ENCODE data around the gene UGT3A2. TPM values are rescaled to one million over a fixed set of nuclear protein-coding genes. Genes with fewer than 3 reads are reported as not detected.

Gene UGT3A2
- total RNA-seq, 1 experiment from 2014 or later = 13.7 TPM

- Histone ChIP-seq H3K79me1 (ENCODE audit: insufficient read depth, low read depth, low read length, poor library complexity, severe bottlenecking) (no peaks in the 10 kb centered on the region), H3K27ac (ENCODE audit: insufficient read length, low read depth, low read length) (no peak overlapping the region), H3K14ac (ENCODE audit: insufficient read depth, low read length) (no peak overlapping the region), H2AFZ (ENCODE audit: low read length) (no peak overlapping the region), H3K9ac (ENCODE audit: extremely low read depth, insufficient read length, low read length) (no peak overlapping the region), H3K79me2 (ENCODE audit: insufficient read depth, low read length) (no peaks in the 10 kb centered on the region), H4K5ac (ENCODE audit: insufficient read length, low read depth, low read length) (no peak overlapping the region), H4K91ac (ENCODE audit: insufficient read length, low read depth, low read length) (no peak overlapping the region), H2BK15ac (ENCODE audit: low read depth, low read length) (no peak overlapping the region), H3K9me3 (ENCODE audit: control insufficient read depth, low read depth, low read length) (no peaks in the 10 kb centered on the region), H4K8ac (replicated peaks; ENCODE audit: insufficient read length, low read depth, low read length) (no peak overlapping the region), H3K27me3 (ENCODE audit: insufficient read depth, low read length) (no peaks in the 10 kb centered on the region), H3K4me2 (ENCODE audit: insufficient read depth, insufficient read length, low read length) (no peak overlapping the region), H2BK5ac (ENCODE audit: insufficient read length, low read length) (no peak overlapping the region), H3K18ac (ENCODE audit: insufficient read length, low read depth, low read length) (no peak overlapping the region), H2AK5ac (ENCODE audit: insufficient read length, low read length) (no peak overlapping the region), H3K23ac (ENCODE audit: insufficient read length, low read depth, low read length) (no peak overlapping the region), H2BK120ac (ENCODE audit: low read depth, low read length, poor library complexity, severe bottlenecking) (no peak overlapping the region), H4K20me1 (ENCODE audit: control insufficient read depth, insufficient read depth, insufficient read length) (no peaks in the 10 kb centered on the region), H2BK20ac (ENCODE audit: low read depth, low read length, poor library complexity, severe bottlenecking) (no peak overlapping the region), H3K4me1 (ENCODE audit: insufficient read depth, low read length) (no peaks in the 10 kb centered on the region), H3T11ph (ENCODE audit: low read length) (no peak overlapping the region), H2BK12ac (ENCODE audit: insufficient read length, low read depth, low read length) (no peak overlapping the region), H3K23me2 (ENCODE audit: insufficient read length, low read depth, low read length, poor library complexity, severe bottlenecking) (no peaks in the 10 kb centered on the region), H3K4ac (ENCODE audit: low read depth, low read length) (no peak overlapping the region), H3K56ac (ENCODE audit: insufficient read length, low read depth, low read length) (no peak overlapping the region)
- peaks cover 0 to 2% (median 0%) of the 10 kb centered on the region in 3 experiments; a peak in 3 of 7 replicates for H3K36me3 Mint-ChIP-seq (ENCODE audit: insufficient read depth in 1 of 3, low read depth in 3 of 3)
- 0 out of 5 replicates have a peak, but pooled peaks cover 0 to 2% of the 10 kb centered on the region in 2 experiments for H3K9me3 Mint-ChIP-seq
- peak overlapping the region in 1 of 3 experiments; percentile 85; a peak in 3 of 7 replicates for H3K27ac Mint-ChIP-seq
- no peaks in the 10 kb centered on the region for H3K27me3 Mint-ChIP-seq (ENCODE audit: low read depth)
- no peak for TF ChIP-seq CTCF (conservative IDR thresholded peaks at IDR 0.05)
- WGBS (ENCODE audit: extremely low coverage, insufficient read length, low lambda C conversion rate) = no CpG with 5 or more reads among the region's 3 CpGs
- DNase-seq = no peak
- peaks cover 16 to 27% of the 10 kb centered on the region in 2 experiments for H3K4me1 Mint-ChIP-seq
- no peak overlapping the region for H3K4me3 Mint-ChIP-seq
Measured at GRCh38 chr5:36099748-36100147, 33.1 kb upstream of the UGT3A2 start.

All from H9 (cell line).